ENCODE data around the gene RASGRP2. TPM values are rescaled to one million over a fixed set of nuclear protein-coding genes. Genes with fewer than 3 reads are reported as not detected.
A peak's percentile ranks its signal among the peaks of the same experiment; 100 is the strongest.

RASGRP2 gene
- total RNA-seq, 1 donor from 2014 or later: 30.8 TPM

GRCh38 chr11:64774144-64774543, 30.2 kb upstream of the RASGRP2 start:
- peak; percentile 5 for DNase-seq (ENCODE audit: low spot score)
- intact Hi-C loops (cut with DNase I): no loop called here

GRCh38 chr11:64772303-64773018, 28.5 kb upstream of the RASGRP2 start:
- no peak for DNase-seq (ENCODE audit: low spot score)
- intact Hi-C loops (cut with DNase I): no loop called here

- no peak for DNase-seq (ENCODE audit: low spot score)
- intact Hi-C loops (cut with DNase I): no loop called here
These were observed 27.9 kb upstream of the RASGRP2 start for GRCh38 chr11:64771861-64772260.

DNA sequence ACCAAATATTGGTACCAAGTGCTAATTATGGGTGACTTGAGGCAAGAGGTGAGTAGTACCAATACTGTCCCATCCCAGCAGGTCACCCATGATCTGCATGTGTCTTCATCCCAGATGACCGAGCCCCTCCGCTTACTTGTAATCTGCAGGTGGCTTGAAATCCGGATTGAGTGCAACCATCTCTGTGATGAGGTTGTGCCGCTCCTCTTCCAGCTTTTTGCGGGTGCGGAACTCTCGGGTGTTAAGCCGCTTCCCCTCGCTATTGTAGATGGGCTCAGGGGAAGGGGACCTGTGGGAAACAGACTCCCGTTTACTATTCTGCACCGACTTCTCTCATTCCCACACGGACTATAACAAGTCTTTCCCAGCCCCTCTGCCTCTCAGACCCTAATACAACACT, 26.2 kb upstream of the RASGRP2 start:
- DNase-seq (ENCODE audit: low spot score): peak; percentile 10

GRCh38 chr11:64769283-64769682, 25.3 kb upstream of the RASGRP2 start:
- DNase-seq (ENCODE audit: low spot score): no peak

More for the DNA sequence above, 26.2 kb upstream of the RASGRP2 start:
- intact Hi-C loops (cut with DNase I): no loop called here

GRCh38 chr11:64768300-64768694, 24.4 kb upstream of the RASGRP2 start:
- peak; percentile 20 for DNase-seq (ENCODE audit: low spot score)
- intact Hi-C loops (cut with DNase I): no loop called here

More at GRCh38 chr11:64769283-64769682, 25.3 kb upstream of the RASGRP2 start:
- intact Hi-C loops (cut with DNase I): no loop called here

- peak; percentile 84 for DNase-seq (ENCODE audit: low spot score)
- intact Hi-C loops (cut with DNase I): no loop called here
These were observed 23.7 kb upstream of the RASGRP2 start for GRCh38 chr11:64767344-64768299.

DNA sequence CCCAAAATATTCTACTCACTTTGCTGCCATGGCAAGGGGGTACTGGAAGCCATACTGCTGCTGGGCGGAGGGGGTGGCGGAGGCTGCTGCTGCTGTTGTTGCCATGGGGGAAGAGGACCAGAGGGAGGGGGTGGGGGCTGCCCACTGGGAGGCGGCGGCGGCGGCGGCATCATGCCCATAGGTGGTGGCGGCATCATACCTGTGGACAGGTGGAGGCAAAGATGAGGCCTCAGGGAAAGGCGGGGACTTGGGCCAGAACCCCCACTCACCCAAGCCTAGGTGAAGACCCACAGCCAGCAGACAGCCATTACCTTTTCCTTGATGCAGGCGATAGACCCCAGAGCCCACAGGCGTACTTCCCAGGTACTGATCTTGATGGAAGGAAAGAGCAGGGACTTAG, 22.9 kb upstream of the RASGRP2 start:
- peak; percentile 43 for DNase-seq (ENCODE audit: low spot score)
- intact Hi-C loops (cut with DNase I): no loop called here

- intact Hi-C loops (cut with DNase I): no loop called here
- DNase-seq (ENCODE audit: low spot score): peak; percentile 67
These were observed 22.1 kb upstream of the RASGRP2 start for GRCh38 chr11:64765851-64766665.

DNA sequence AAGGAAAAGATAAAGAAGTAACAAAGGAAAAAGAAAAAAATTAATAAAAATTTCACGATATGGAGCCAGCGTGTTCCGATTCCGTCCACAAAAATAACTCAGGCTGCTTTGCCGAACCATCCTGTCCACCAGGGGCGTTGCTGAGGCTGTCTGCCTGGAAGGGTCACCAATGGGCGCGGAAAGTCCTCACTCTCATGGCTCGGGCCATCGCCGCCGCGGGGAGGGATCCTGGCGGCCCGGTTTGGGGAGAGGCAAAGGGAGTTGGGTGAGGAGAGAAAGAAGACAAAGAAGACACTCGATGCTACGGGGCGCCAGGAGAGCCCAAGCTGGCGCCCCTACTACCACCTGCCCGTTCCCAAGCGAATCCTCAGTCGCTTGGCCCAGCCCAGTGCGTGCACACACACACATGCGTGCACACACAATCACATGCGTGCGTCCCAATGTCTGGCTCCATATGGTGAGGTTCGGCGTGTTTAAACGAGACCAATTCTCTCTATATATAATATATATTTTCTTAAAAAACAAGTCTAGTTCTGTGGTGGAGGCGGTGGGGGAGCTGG, 21.4 kb upstream of the RASGRP2 start:
- DNase-seq (ENCODE audit: low spot score): peak; percentile 68
- intact Hi-C loops (cut with DNase I): no loop called here

GRCh38 chr11:64764753-64765152, 20.8 kb upstream of the RASGRP2 start:
- DNase-seq (ENCODE audit: low spot score): peak; percentile 5
- intact Hi-C loops (cut with DNase I): no loop called here

DNA sequence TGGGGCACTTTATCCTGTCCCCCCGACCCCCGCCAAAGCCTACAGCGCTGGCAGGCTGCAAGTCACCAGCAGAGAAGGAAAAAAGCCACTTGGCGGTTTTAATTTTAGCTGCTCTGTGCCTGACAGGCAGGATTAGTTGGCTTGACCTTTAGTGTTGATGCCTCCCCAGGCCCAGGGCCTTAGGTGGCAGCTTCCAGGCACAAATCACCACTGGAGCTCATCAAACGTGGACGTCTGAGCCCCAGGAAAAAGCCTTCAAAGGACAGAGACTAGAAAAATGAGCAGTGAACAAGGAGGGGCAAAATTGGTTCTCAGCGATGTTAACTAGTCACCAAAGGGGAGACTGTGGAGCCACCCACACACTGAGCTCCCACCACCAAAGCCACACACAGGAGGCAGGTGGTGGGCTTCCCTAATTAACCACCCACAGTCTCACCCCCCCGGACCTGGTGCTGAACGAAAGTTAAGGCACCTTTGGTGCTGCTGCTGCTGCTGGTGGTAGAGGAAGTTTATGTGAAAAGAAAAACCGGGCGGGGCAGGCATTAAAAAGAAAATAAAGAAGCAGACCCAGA, 20.2 kb upstream of the RASGRP2 start:
- peak; percentile 50 for DNase-seq (ENCODE audit: low spot score)
- intact Hi-C loops (cut with DNase I): no loop called here

DNA sequence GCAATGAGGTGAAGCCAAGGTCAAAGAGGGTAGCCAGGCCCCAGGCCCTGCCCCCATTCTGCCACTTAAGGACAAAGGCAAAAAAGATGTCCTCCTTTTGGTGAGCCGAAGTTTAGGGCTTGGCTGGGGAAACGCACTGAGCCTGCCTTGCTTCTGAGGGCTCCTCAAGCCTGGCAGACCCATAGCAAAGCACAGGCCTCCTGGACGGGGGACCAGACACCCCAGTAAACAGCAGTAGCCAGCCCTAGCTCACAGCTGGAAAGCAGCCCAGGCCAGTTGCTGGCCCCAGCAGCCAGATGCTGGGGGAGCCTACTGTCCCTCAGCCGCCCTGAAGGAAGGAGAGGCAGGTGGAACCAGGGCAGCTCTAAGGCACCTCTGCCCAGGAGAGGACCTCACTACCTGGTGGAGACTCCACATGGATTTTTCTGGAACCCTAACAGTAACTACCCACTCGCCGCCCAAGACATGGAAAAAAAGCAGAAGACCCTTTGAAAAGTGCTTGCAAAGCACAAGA, 19.6 kb upstream of the RASGRP2 start:
- peak; percentile 55 for DNase-seq (ENCODE audit: low spot score)
- intact Hi-C loops (cut with DNase I): no loop called here

- intact Hi-C loops (cut with DNase I): no loop called here
- peak; percentile 71 for DNase-seq (ENCODE audit: low spot score)
These were observed 19.0 kb upstream of the RASGRP2 start for GRCh38 chr11:64762674-64763525.

DNA sequence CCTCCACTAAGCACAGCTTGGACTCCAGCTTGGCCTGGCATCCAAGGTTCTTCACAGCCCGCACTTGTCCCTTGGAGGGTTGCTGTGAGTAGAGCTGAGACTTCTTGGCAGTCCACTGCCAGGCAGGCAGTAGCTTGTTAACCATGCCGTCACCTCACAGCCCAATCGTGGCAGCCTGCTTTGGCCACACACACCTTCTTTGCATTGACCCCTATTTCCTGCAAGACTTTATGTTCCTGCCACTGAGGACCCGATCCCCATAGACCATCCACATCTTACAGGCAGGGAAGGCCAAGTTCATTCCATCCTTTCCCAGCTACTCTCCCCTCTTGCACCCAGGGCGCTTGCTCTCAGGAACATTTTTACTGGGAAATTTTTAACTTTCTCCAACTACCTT, 18.3 kb upstream of the RASGRP2 start:
- peak; percentile 38 for DNase-seq (ENCODE audit: low spot score)
- intact Hi-C loops (cut with DNase I): no loop called here

DNA sequence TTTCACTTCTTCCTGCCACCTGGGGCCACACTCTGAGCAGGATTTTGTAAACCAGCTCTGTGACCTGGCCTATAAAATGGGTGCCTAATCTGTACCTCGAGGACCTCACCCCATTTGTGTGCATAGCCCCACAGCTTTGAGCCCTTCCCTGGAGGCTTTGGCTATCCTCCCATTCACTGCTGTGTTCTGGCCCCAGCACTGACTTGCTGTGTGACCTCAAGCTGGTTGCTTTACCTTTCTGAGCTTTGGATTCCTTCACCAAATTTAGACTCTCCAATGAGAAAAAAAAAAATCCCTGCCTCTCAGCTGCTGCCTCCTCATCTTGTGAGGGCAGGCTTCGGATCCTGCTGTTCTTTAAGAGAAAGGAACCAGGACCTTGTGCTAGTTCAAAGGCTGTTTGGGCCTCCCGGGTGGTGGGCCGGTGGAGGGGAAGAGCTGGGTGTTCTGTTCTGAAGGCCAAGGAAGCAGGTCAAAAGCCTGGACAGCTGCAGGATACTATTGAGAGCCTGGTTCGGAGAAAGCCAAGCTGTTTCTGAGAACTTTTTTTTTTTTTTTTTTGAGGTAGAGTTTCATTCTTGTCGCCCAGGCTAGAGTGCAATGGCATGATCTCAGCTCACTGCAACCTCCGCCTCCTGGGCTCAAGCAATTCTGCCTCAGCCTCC, 16.9 kb upstream of the RASGRP2 start:
- intact Hi-C loops (cut with DNase I): no loop called here
- peak; percentile 10 for DNase-seq (ENCODE audit: low spot score)

Data from cardiac septum (tissue), 1 donor.